22Rv1 (cell line): ENCODE measurements around the gene SYT15B.
"Not testable (repeated sequence)": the region's sequence is repeated elsewhere in the genome, so short reads cannot be mapped to it uniquely, and the experiment has no call there.

Source experiments
- CTCF ChIP-seq: fragments of 450-650 bp; IDR thresholded peaks from 2 replicates; pipeline ENCODE4 v1.5.1; 2017; ENCODE audit warnings: mild to moderate bottlenecking
- ZFX ChIP-seq: fragments of 450-650 bp; IDR thresholded peaks from 2 replicates; pipeline ENCODE4 v1.6.1; 2017; ENCODE audit warnings: antibody characterized with exemption, borderline replicate concordance

GRCh38 chr10:47768578-47769115 lies 5.3 kb upstream of the SYT15B start:
- TF ChIP-seq ZFX, CTCF: not testable (repeated sequence)
